MM.1S (cell line): Measurements from ENCODE around the gene MOB3B.

ENCODE experiments used
- EZH2phosphoT487 ChIP-seq: fragments of 300-600 bp; sonication (generic); IDR thresholded peaks from 2 replicates; pipeline ENCODE4 v1.6.1; 2018; ENCODE audit warnings: antibody characterized with exemption, low read length
- TF ChIP-seq, protein P1 (sequence below): fragments of 300-600 bp; sonication (generic); IDR thresholded peaks from 2 replicates; pipeline ENCODE4 v1.5.1; 2016; ENCODE audit warnings: antibody characterized with exemption, low read length, mixed read lengths

DNA sequence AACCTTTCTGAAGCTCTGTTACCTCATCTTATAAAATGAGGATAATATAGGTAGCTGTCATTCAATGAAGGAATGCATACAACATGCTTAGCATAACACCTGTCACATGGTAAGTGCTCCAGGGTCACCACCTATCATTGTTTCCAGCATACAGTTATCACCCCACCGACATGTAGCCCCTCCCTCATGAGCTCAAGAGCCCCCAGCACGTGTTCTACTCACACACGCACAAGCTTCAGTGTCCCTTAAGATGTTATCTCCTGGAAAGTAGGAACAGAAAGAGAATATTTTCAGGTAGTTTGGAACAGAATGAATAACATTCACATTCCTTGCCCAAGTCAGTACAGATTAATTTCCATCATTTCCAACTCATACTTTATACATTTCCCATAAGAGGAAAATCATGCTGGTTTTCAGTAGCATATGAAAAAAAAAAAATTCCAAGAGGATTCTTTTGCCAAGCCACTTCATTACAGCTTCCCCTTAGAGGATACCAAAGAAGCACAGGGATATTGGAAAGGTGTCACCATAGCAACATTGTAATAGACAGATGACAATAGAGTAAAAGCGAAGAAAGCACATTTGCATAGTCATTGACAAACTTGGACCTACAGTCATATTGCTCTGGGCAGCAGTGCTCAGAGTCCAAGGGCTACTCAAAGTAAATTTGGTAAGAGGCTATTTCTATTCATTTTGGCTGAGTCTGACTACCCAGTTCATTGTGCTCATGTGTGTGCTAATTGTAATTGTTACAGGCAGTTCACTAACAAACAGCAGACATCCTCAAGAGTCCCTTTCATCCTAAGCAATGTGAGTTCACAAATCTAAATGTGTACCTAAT lies 1.5 kb upstream of the MOB3B start:
- TF ChIP-seq, protein P1, sequence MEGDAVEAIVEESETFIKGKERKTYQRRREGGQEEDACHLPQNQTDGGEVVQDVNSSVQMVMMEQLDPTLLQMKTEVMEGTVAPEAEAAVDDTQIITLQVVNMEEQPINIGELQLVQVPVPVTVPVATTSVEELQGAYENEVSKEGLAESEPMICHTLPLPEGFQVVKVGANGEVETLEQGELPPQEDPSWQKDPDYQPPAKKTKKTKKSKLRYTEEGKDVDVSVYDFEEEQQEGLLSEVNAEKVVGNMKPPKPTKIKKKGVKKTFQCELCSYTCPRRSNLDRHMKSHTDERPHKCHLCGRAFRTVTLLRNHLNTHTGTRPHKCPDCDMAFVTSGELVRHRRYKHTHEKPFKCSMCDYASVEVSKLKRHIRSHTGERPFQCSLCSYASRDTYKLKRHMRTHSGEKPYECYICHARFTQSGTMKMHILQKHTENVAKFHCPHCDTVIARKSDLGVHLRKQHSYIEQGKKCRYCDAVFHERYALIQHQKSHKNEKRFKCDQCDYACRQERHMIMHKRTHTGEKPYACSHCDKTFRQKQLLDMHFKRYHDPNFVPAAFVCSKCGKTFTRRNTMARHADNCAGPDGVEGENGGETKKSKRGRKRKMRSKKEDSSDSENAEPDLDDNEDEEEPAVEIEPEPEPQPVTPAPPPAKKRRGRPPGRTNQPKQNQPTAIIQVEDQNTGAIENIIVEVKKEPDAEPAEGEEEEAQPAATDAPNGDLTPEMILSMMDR, result no peak
- no peak for TF ChIP-seq EZH2phosphoT487
